Left renal pelvis (tissue), 4 donors: ENCODE data around the gene PRPF31. TPM values are rescaled to one million over a fixed set of nuclear protein-coding genes. Genes with fewer than 3 reads are reported as not detected.

Experiments
- polyA plus RNA-seq, 4 donors: library from polyadenylated mRNA; unstranded; fragments of 120-200 nt; gene quantifications; one replicate each; pipeline ENCODE4 v1.2.1, GENCODE V29; 2013; ENCODE audit not compliant: insufficient read length in 4 of 4

Gene PRPF31
- polyA plus RNA-seq, 4 donors = 50.8 to 72.9 (median 68.7) TPM

Other genes starting within 250 kb of the PRPF31 start
- 100 to 1,000 TPM in 1 of 4 donors, 10 to 100 TPM in 3; 69.0 to 232 (median 74.0) TPM for gene MYADM, start 247.9 kb upstream of the PRPF31 start, polyA plus RNA-seq
- under 1 TPM; 0.34 to 0.99 (median 0.69) TPM for gene PRKCG, start 233.6 kb upstream of the PRPF31 start, polyA plus RNA-seq
- gene CACNG7, start 206.5 kb upstream of the PRPF31 start, polyA plus RNA-seq = 1 to 10 TPM in 1 of 4 donors, under 1 TPM in 3; 0.15 to 1.5 (median 0.62) TPM
- gene CACNG8, start 152.8 kb upstream of the PRPF31 start, polyA plus RNA-seq = under 1 TPM; 0.15 to 0.50 (median 0.24) TPM
- gene CACNG6, start 124.1 kb upstream of the PRPF31 start, polyA plus RNA-seq = 1 to 10 TPM in 1 of 4 donors, under 1 TPM in 3; 0.42 to 1.3 (median 0.85) TPM
- gene VSTM1, start 51.9 kb upstream of the PRPF31 start, polyA plus RNA-seq = under 1 TPM in 1 of 4 donors, not detected in 3; 0.22 TPM
- gene TARM1, start 34.4 kb upstream of the PRPF31 start, polyA plus RNA-seq = under 1 TPM in 1 of 4 donors, not detected in 3; 0.21 TPM
- gene OSCAR, start 15.0 kb upstream of the PRPF31 start, polyA plus RNA-seq = under 1 TPM; 0.14 to 0.50 (median 0.24) TPM
- gene NDUFA3, start 12.9 kb upstream of the PRPF31 start, polyA plus RNA-seq = 100 to 1,000 TPM in 2 of 4 donors, 10 to 100 TPM in 2; 84.0 to 157 (median 96.2) TPM
- 10 to 100 TPM; 11.2 to 20.8 (median 12.7) TPM for gene TFPT, start 97 bp upstream of the PRPF31 start, polyA plus RNA-seq
- gene CNOT3, start 22.0 kb downstream of the PRPF31 start, polyA plus RNA-seq = 10 to 100 TPM; 58.9 to 75.7 (median 74.0) TPM
- 10 to 100 TPM in 1 of 4 donors, 1 to 10 TPM in 3; 7.6 to 10.1 (median 8.6) TPM for gene LENG1, start 44.0 kb downstream of the PRPF31 start, polyA plus RNA-seq
- gene TMC4, start 57.4 kb downstream of the PRPF31 start, polyA plus RNA-seq = 10 to 100 TPM in 3 of 4 donors, 1 to 10 TPM in 1; 3.8 to 50.3 (median 32.4) TPM
- 10 to 100 TPM; 51.8 to 86.8 (median 58.9) TPM for gene MBOAT7, start 73.8 kb downstream of the PRPF31 start, polyA plus RNA-seq
- 10 to 100 TPM; 36.2 to 67.5 (median 45.0) TPM for gene TSEN34, start 75.6 kb downstream of the PRPF31 start, polyA plus RNA-seq
- 1,000 to 10,000 TPM; 1,290 to 1,562 (median 1,510) TPM for gene RPS9, start 85.1 kb downstream of the PRPF31 start, polyA plus RNA-seq
- gene LILRB3, start 107.3 kb downstream of the PRPF31 start, polyA plus RNA-seq = 1 to 10 TPM in 3 of 4 donors, under 1 TPM in 1; 0.40 to 1.8 (median 1.7) TPM
- gene LILRA6, start 127.0 kb downstream of the PRPF31 start, polyA plus RNA-seq = 1 to 10 TPM in 1 of 4 donors, under 1 TPM in 3; 0.63 to 1.1 (median 0.89) TPM
- gene LILRB5, start 141.5 kb downstream of the PRPF31 start, polyA plus RNA-seq = 10 to 100 TPM in 1 of 4 donors, 1 to 10 TPM in 3; 2.4 to 10.9 (median 2.8) TPM
- gene LILRB2, start 165.4 kb downstream of the PRPF31 start, polyA plus RNA-seq = 1 to 10 TPM in 3 of 4 donors, under 1 TPM in 1; 0.80 to 1.9 (median 1.3) TPM
- gene LILRA5, start 197.4 kb downstream of the PRPF31 start, polyA plus RNA-seq = under 1 TPM; 0.37 to 0.93 (median 0.73) TPM
- gene LILRA4, start 223.4 kb downstream of the PRPF31 start, polyA plus RNA-seq = under 1 TPM in 3 of 4 donors, not detected in 1; 0.09 to 0.23 (median 0.16) TPM
- 10 to 100 TPM in 1 of 4 donors, 1 to 10 TPM in 3; 3.2 to 10.6 (median 5.1) TPM for gene LAIR1, start 249.2 kb downstream of the PRPF31 start, polyA plus RNA-seq